A549 (cell line): ENCODE measurements around the gene PRKG1. TPM values are rescaled to one million over a fixed set of nuclear protein-coding genes. Genes with fewer than 3 reads are reported as not detected.

Source experiments
- ATAC-seq, 2 experiments: fragments of 200-7000 bp in 1 of 2; fragments of >200 bp in 1 of 2; cut with Nextera tagmentation in 1 of 2; cut with Tn5 transposase in 1 of 2; 3 replicates each; pipeline versions ENCODE4 v1.8.0 to v1.9.1; 2018 to 2020; ENCODE audit warnings: mild to moderate bottlenecking in 1 of 2, moderate library complexity in 1 of 2
- CTCF ChIA-PET: fragments of 300-600 bp; sonication (Branson Sonifier 250); formaldehyde crosslinking; extraction: SDS; loops from one replicate; lab custom pipeline; 2021; ENCODE audit warnings: antibody characterized with exemption, inconsistent platforms; lab: Yijun Ruan, JAX
- POLR2A ChIA-PET: fragments of 350-600 bp; formaldehyde crosslinking; extraction: SDS; loops from one replicate; lab custom pipeline; 2021; ENCODE audit warnings: antibody characterized with exemption, inconsistent platforms; lab: Yijun Ruan, JAX
- DNase-seq, 2 experiments: peaks; one replicate each; pipeline versions ENCODE4 v3.0.0 to v3.0.0-alpha.2; 2011 to 2016; ENCODE audit warnings: low read depth in 1 of 2, low spot score in 1 of 2
- FAIRE-seq: peaks from 2 replicates; lab custom pipeline; 2011; peaks lifted over from hg19 to GRCh38; lab: Jason Lieb, UNC
- H3K27ac ChIP-seq, 2 experiments: fragments of >200 bp; sonication (Bioruptor Twin); formaldehyde crosslinking; 3 replicates each; pipeline ENCODE4 v1.5.1; 2016 to 2017
- H3K4me1 ChIP-seq: fragments of >200 bp; sonication (Bioruptor Twin); formaldehyde crosslinking; 3 replicates; pipeline ENCODE4 v1.6.1; 2016
- H3K4me2 ChIP-seq: fragments of >200 bp; sonication (Bioruptor Twin); formaldehyde crosslinking; 3 replicates; pipeline ENCODE4 v1.6.1; 2016
- H3K4me3 ChIP-seq: fragments of >200 bp; sonication (Bioruptor Twin); formaldehyde crosslinking; 3 replicates; pipeline ENCODE4 v1.5.1; 2016
- H3K9me3 ChIP-seq: fragments of >200 bp; sonication (Bioruptor Twin); formaldehyde crosslinking; 3 replicates; pipeline ENCODE4 v1.6.1; 2016
- ATOH8 ChIP-seq: fragments of 250-450 bp; sonication (Bioruptor Pico); IDR thresholded peaks from 2 replicates; pipeline ENCODE4 v1.5.0; 2020; ENCODE audit warnings: low read depth, mild to moderate bottlenecking, moderate library complexity
- BCL3 ChIP-seq: fragments of >200 bp; sonication (Bioruptor Twin); formaldehyde crosslinking; IDR thresholded peaks from 3 replicates; pipeline ENCODE4 v1.6.1; 2016
- BHLHE40 ChIP-seq: IDR thresholded peaks from 2 replicates; pipeline ENCODE4 v1.6.1; 2012; ENCODE audit warnings: low read depth, low read length, inconsistent platforms
- CBX8 ChIP-seq: fragments of 200-600 bp; sonication (generic); IDR thresholded peaks from 2 replicates; pipeline ENCODE4 v1.6.1; 2016
- CEBPB ChIP-seq, 2 experiments: fragments of >200 bp in 1 of 2; sonication (Bioruptor Twin) in 1 of 2; formaldehyde crosslinking in 1 of 2; IDR thresholded peaks; 2 replicates each; pipeline ENCODE4 v1.6.1; 2012 to 2016
- EHF ChIP-seq: fragments of 250-450 bp; sonication (Bioruptor Pico); IDR thresholded peaks from 2 replicates; pipeline ENCODE4 v1.5.0; 2020; ENCODE audit warnings: mild to moderate bottlenecking
- ELK1 ChIP-seq: fragments of 150-350 bp; IDR thresholded peaks from 2 replicates; pipeline ENCODE4 v1.6.1; 2014; ENCODE audit warnings: low read depth, mild to moderate bottlenecking, low read length
- ESRRA ChIP-seq: fragments of 150-350 bp; IDR thresholded peaks from 2 replicates; pipeline ENCODE4 v1.6.1; 2014; ENCODE audit warnings: mild to moderate bottlenecking, low read length, borderline replicate concordance
- FOSB ChIP-seq: fragments of 250-450 bp; sonication (Bioruptor Pico); IDR thresholded peaks from 2 replicates; pipeline ENCODE4 v1.5.0; 2020; ENCODE audit warnings: mild to moderate bottlenecking, moderate library complexity
- GATA3 ChIP-seq: IDR thresholded peaks from 2 replicates; pipeline ENCODE4 v1.6.1; 2012; ENCODE audit warnings: borderline replicate concordance
- HDAC2 ChIP-seq: fragments of 200-600 bp; sonication (generic); IDR thresholded peaks from 2 replicates; pipeline ENCODE4 v1.6.1; 2016
- HMGXB4 ChIP-seq: fragments of 250-450 bp; sonication (Bioruptor Pico); IDR thresholded peaks from 2 replicates; pipeline ENCODE4 v1.5.0; 2021; ENCODE audit warnings: mild to moderate bottlenecking, moderate library complexity, borderline replicate concordance
- JUN ChIP-seq, 2 experiments: fragments of >200 bp; sonication (Bioruptor Twin); formaldehyde crosslinking; IDR thresholded peaks; 2 replicates in 1 of 2; 3 replicates in 1 of 2; pipeline ENCODE4 v1.6.1; 2016 to 2017
- JUNB ChIP-seq: fragments of >200 bp; sonication (Bioruptor Twin); formaldehyde crosslinking; IDR thresholded peaks from 2 replicates; pipeline ENCODE4 v1.6.1; 2016
- KDM1A ChIP-seq: fragments of 200-600 bp; sonication (generic); IDR thresholded peaks from 2 replicates; pipeline ENCODE4 v1.6.1; 2016; ENCODE audit warnings: low read depth, mild to moderate bottlenecking
- NPAS2 ChIP-seq: fragments of 250-450 bp; sonication (Bioruptor Pico); IDR thresholded peaks from 2 replicates; pipeline ENCODE4 v1.8.0; 2022; ENCODE audit warnings: mild to moderate bottlenecking, moderate library complexity, borderline replicate concordance
- PBX3 ChIP-seq: IDR thresholded peaks from 2 replicates; pipeline ENCODE4 v1.6.1; 2012
- PHF8 ChIP-seq: fragments of 200-600 bp; sonication (generic); IDR thresholded peaks from 2 replicates; pipeline ENCODE4 v1.6.1; 2016; ENCODE audit warnings: low read depth, mild to moderate bottlenecking, antibody characterized with exemption, moderate library complexity, borderline replicate concordance
- TFCP2L1 ChIP-seq: fragments of 250-450 bp; sonication (Bioruptor Pico); IDR thresholded peaks from 2 replicates; pipeline ENCODE4 v1.5.0; 2021; ENCODE audit warnings: mild to moderate bottlenecking
- USF2 ChIP-seq: fragments of 450-650 bp; IDR thresholded peaks from 2 replicates; pipeline ENCODE4 v1.6.1; 2014; ENCODE audit warnings: antibody characterized with exemption
- ZC3H11A ChIP-seq: fragments of 450-650 bp; IDR thresholded peaks from 2 replicates; pipeline ENCODE4 v1.6.1; 2014; ENCODE audit warnings: antibody characterized with exemption, mild to moderate bottlenecking
- ZFP36 ChIP-seq: fragments of 450-650 bp; IDR thresholded peaks from 2 replicates; pipeline ENCODE4 v1.6.1; 2014; ENCODE audit warnings: borderline replicate concordance; ENCODE audit not compliant: partially characterized antibody
- WGBS: methylation state at CpG from one replicate; pipeline ENCODE4 v1.1.6; 2017; ENCODE audit errors: missing lambda C conversion rate; 5-methylcytosine and 5-hydroxymethylcytosine counted together
- polyA plus RNA-seq, 4 experiments: library from polyadenylated mRNA; depleted of rRNA in 3 of 4; stranded (reverse); fragments of >200 nt; fragmentation: RNase III in 1 of 4; extraction: RNeasy Plus Mini Kit Qiagen cat#74134 plus additional on column Dnase treatment in 1 of 4; gene quantifications; 2 replicates in 3 of 4; 3 replicates in 1 of 4; pipeline ENCODE4 v1.2.3, GENCODE V29; 2011 to 2017

PRKG1 gene
- polyA plus RNA-seq, 2 of the 4 experiments (the other 2 are of a cell fraction) = not detected

GRCh38 chr10:51804866-51805265 lies 730.6 kb downstream of the PRKG1 start (continued):
- TF ChIP-seq JUNB (no peak), USF2 (no peak), ATOH8 (CRISPR knock-in tag) (no peak), ELK1 (no peak)

- ChIA-PET CTCF (no interaction called here), POLR2A (no interaction called here)
- TF ChIP-seq BHLHE40 (no peak), NPAS2 (no peak), ESRRA (no peak), HMGXB4 (CRISPR knock-in tag) (no peak), GATA3 (no peak), HDAC2 (no peak), FOSB (CRISPR knock-in tag) (no peak), ZC3H11A (no peak), PHF8 (no peak), TFCP2L1 (CRISPR knock-in tag) (no peak), ELK1 (no peak), ZFP36 (no peak), KDM1A (no peak), CBX8 (no peak), CEBPB (IDR thresholded peaks at IDR 0.05) (no peak), BCL3 (no peak), JUN (IDR thresholded peaks at IDR 0.05) (no peak), EHF (CRISPR knock-in tag) (no peak), PBX3 (no peak)
- no peaks in the 10 kb centered on the region for H3K4me1 ChIP-seq
- 55% methylated on average over 5 of the region's 5 CpGs for WGBS
- H3K4me3 ChIP-seq = no peak overlapping the region
- DNase-seq (no peak), FAIRE-seq (no peak), ATAC-seq (no peak)
- H3K4me2 ChIP-seq = no peak overlapping the region
- H3K27ac ChIP-seq = no peak overlapping the region
- no peaks in the 10 kb centered on the region for H3K9me3 ChIP-seq
Measured at GRCh38 chr10:51806079-51806835, 732.0 kb downstream of the PRKG1 start.
